ENCODE results near the gene PLVAP.

Gene PLVAP

GRCh38 chr19:17305517-17306284 lies 71.4 kb downstream of the PLVAP start, which contains the start of gene MRPL34:
MRPL34 (plus strand) TSS chr19:17305872; CDS start chr19:17305893, 21 bp downstream.
- in situ Hi-C loops (cut with MboI; ENCODE audit: low sequenced_read_pairs), result no loop called here
- Histone ChIP-seq H3K27me3 (ENCODE audit: low read depth) (no peaks in the 10 kb centered on the region), H3K36me3 (replicated peaks) (no peaks in the 10 kb centered on the region; the same call in 1 of the 2 replicates), H3K4me1 (peaks cover 10% of the 10 kb centered on the region), H3K9me3 (no peaks in the 10 kb centered on the region), H3K4me3 (peak within 1 kb of the TSS; percentile 79)
- DNase-seq (ENCODE audit: low spot score in 2 of 2), result peak; percentile 98 to 99

- Histone ChIP-seq H3K4me3 (peak overlapping the region; percentile 3), H3K9me3 (no peaks in the 10 kb centered on the region), H3K4me1 (peaks cover 5% of the 10 kb centered on the region), H3K27me3 (ENCODE audit: low read depth) (no peaks in the 10 kb centered on the region), H3K36me3 (replicated peaks) (no peaks in the 10 kb centered on the region; the same call in 1 of the 2 replicates)
- in situ Hi-C loops (cut with MboI; ENCODE audit: low sequenced_read_pairs), result no loop called here
- DNase-seq (ENCODE audit: low spot score in 2 of 2), result no peak
Observed at GRCh38 chr19:17305216-17305516, 72.0 kb downstream of the PLVAP start.

- no peak for DNase-seq (ENCODE audit: low spot score in 2 of 2)
- H3K9me3 ChIP-seq, result no peaks in the 10 kb centered on the region
- no peaks in the 10 kb centered on the region; the same call in 1 of the 2 replicates for H3K36me3 ChIP-seq (replicated peaks)
- peaks cover 4% of the 10 kb centered on the region; the same call in 1 of the 2 replicates for H3K4me1 ChIP-seq
- in situ Hi-C loops (cut with MboI; ENCODE audit: low sequenced_read_pairs), result no loop called here
- no peak overlapping the region for H3K4me3 ChIP-seq
- no peaks in the 10 kb centered on the region for H3K27me3 ChIP-seq (ENCODE audit: low read depth)
Observed at GRCh38 chr19:17304386-17305215, 72.5 kb downstream of the PLVAP start.

GRCh38 chr19:17303940-17304267 lies 73.2 kb downstream of the PLVAP start:
- no peak for DNase-seq (ENCODE audit: low spot score in 2 of 2)
- in situ Hi-C loops (cut with MboI; ENCODE audit: low sequenced_read_pairs), result no loop called here
- Histone ChIP-seq H3K4me1 (peaks cover 4% of the 10 kb centered on the region; the same call in 1 of the 2 replicates), H3K4me3 (no peak overlapping the region), H3K9me3 (no peaks in the 10 kb centered on the region), H3K27me3 (ENCODE audit: low read depth) (no peaks in the 10 kb centered on the region), H3K36me3 (replicated peaks) (no peaks in the 10 kb centered on the region; the same call in 1 of the 2 replicates)

- Histone ChIP-seq H3K4me3 (peak within 1 kb of the TSS; percentile 53), H3K4me1 (peaks cover 4% of the 10 kb centered on the region; the same call in 1 of the 2 replicates), H3K9me3 (peaks cover under 1% of the 10 kb centered on the region; the same call in 1 of the 2 replicates), H3K36me3 (replicated peaks) (no peaks in the 10 kb centered on the region; the same call in 1 of the 2 replicates), H3K27me3 (ENCODE audit: low read depth) (no peaks in the 10 kb centered on the region)
- peak; percentile 84 to 97 for DNase-seq (ENCODE audit: low spot score in 2 of 2)
- in situ Hi-C loops (cut with MboI; ENCODE audit: low sequenced_read_pairs), result no loop called here
Observed at GRCh38 chr19:17303167-17303939, 73.8 kb downstream of the PLVAP start, which contains the start of gene ABHD8. ABHD8 (minus strand) TSS chr19:17303425; CDS start chr19:17301616, 1,809 bp downstream.

- peak overlapping the region; percentile 53 for H3K4me3 ChIP-seq
- no peaks in the 10 kb centered on the region for H3K27me3 ChIP-seq (ENCODE audit: low read depth)
- H3K4me1 ChIP-seq, result peaks cover 4% of the 10 kb centered on the region; the same call in 1 of the 2 replicates
- no peak for DNase-seq (ENCODE audit: low spot score in 2 of 2)
- in situ Hi-C loops (cut with MboI; ENCODE audit: low sequenced_read_pairs), result no loop called here
- peaks cover 4% of the 10 kb centered on the region; the same call in 1 of the 2 replicates for H3K36me3 ChIP-seq (replicated peaks)
- H3K9me3 ChIP-seq, result peaks cover 4% of the 10 kb centered on the region; the same call in 1 of the 2 replicates
Observed at GRCh38 chr19:17302391-17303166, 74.6 kb downstream of the PLVAP start.
